ENCODE data around the gene ROCK2. TPM values are rescaled to one million over a fixed set of nuclear protein-coding genes. Genes with fewer than 3 reads are reported as not detected.

ROCK2 gene
- total and polyA plus RNA-seq, 2 of the 13 experiments (the other 11 are each of a cell fraction or from before 2014, with no cell fraction given), result 38.1 to 119 TPM

GRCh38 chr2:11343650-11344341, 640 bp downstream of the ROCK2 start (continued):
- peak; percentile 66; the same call in 1 of the 2 replicates for TF ChIP-seq ESRRA (CRISPR knock-in tag; IDR thresholded peaks at IDR 0.05; ENCODE audit: low read depth)
- 0 out of 2 replicates have a peak, but pooled peaks have one; percentile 64 for TF ChIP-seq IRF2 (CRISPR knock-in tag; IDR thresholded peaks at IDR 0.05)
- no peak for TF ChIP-seq ATF7 (IDR thresholded peaks at IDR 0.05)
- TF ChIP-seq ATF7 (CRISPR knock-in tag; IDR thresholded peaks at IDR 0.05), result peak; percentile 61
- TF ChIP-seq TMF1 (CRISPR knock-in tag; IDR thresholded peaks at IDR 0.05; ENCODE audit: low read depth), result no peak
- no peak; the same call in 1 of the 2 replicates for TF ChIP-seq ZNF619 (CRISPR knock-in tag; IDR thresholded peaks at IDR 0.05)
- TF ChIP-seq DRAP1 (CRISPR knock-in tag; IDR thresholded peaks at IDR 0.05), result peak; percentile 89
- TF ChIP-seq JDP2 (CRISPR knock-in tag; IDR thresholded peaks at IDR 0.05; ENCODE audit: borderline replicate concordance), result no peak
- TF ChIP-seq, protein P1, sequence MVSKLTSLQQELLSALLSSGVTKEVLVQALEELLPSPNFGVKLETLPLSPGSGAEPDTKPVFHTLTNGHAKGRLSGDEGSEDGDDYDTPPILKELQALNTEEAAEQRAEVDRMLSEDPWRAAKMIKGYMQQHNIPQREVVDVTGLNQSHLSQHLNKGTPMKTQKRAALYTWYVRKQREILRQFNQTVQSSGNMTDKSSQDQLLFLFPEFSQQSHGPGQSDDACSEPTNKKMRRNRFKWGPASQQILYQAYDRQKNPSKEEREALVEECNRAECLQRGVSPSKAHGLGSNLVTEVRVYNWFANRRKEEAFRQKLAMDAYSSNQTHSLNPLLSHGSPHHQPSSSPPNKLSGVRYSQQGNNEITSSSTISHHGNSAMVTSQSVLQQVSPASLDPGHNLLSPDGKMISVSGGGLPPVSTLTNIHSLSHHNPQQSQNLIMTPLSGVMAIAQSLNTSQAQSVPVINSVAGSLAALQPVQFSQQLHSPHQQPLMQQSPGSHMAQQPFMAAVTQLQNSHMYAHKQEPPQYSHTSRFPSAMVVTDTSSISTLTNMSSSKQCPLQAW (CRISPR knock-in tag; IDR thresholded peaks at IDR 0.05), result peak; percentile 73
- peak; percentile 90 for TF ChIP-seq KAT7 (CRISPR knock-in tag; IDR thresholded peaks at IDR 0.05; ENCODE audit: borderline replicate concordance)
- no peak for TF ChIP-seq JARID2 (CRISPR knock-in tag; IDR thresholded peaks at IDR 0.05; ENCODE audit: insufficient replicate concordance)
- TF ChIP-seq RBM22 (optimal IDR thresholded peaks at IDR 0.05; ENCODE audit: low read length), result peak; percentile 49
- no peak for TF ChIP-seq ZNF549 (CRISPR knock-in tag; IDR thresholded peaks at IDR 0.05)
- peak; percentile 94; the same call in 1 of the 2 replicates for TF ChIP-seq TGIF2 (CRISPR knock-in tag; IDR thresholded peaks at IDR 0.05)
- peak; percentile 43; the same call in 1 of the 2 replicates for TF ChIP-seq NFKBIZ (CRISPR knock-in tag; IDR thresholded peaks at IDR 0.05)
- TF ChIP-seq PHF5A (CRISPR knock-in tag; IDR thresholded peaks at IDR 0.05; ENCODE audit: low read depth, unreplicated experiment), result no peak
- peak; percentile 77 for TF ChIP-seq KLF11 (CRISPR knock-in tag; IDR thresholded peaks at IDR 0.05)
- TF ChIP-seq SALL2 (CRISPR knock-in tag; IDR thresholded peaks at IDR 0.05), result no peak; the same call in 1 of the 2 replicates
- peak; percentile 66; the same call in 1 of the 2 replicates for TF ChIP-seq ZNF558 (CRISPR knock-in tag; IDR thresholded peaks at IDR 0.05; ENCODE audit: borderline replicate concordance)
- 0 out of 2 replicates have a peak, but pooled peaks have one; percentile 48 for TF ChIP-seq ATF6 (CRISPR knock-in tag; conservative IDR thresholded peaks at IDR 0.05)
- TF ChIP-seq ZNF674 (CRISPR knock-in tag; IDR thresholded peaks at IDR 0.05; ENCODE audit: low read depth), result no peak
- 0 out of 2 replicates have a peak, but pooled peaks have one; percentile 51 for TF ChIP-seq ZNF225 (CRISPR knock-in tag; IDR thresholded peaks at IDR 0.05)
- no peak for TF ChIP-seq ZFP36 (IDR thresholded peaks at IDR 0.05; ENCODE audit: borderline replicate concordance, low read depth, low read length, partially characterized antibody)
- peak; percentile 49 for TF ChIP-seq THAP11 (CRISPR knock-in tag; IDR thresholded peaks at IDR 0.05)
- peak; percentile 59; the same call in 1 of the 2 replicates for TF ChIP-seq ZNF503 (CRISPR knock-in tag; IDR thresholded peaks at IDR 0.05)
- TF ChIP-seq ZNF550 (CRISPR knock-in tag; IDR thresholded peaks at IDR 0.05; ENCODE audit: borderline replicate concordance), result peak; percentile 64; the same call in 1 of the 2 replicates

Measured in HepG2 (cell line).